Bronchial epithelial cell (primary cell): ENCODE measurements around the gene LRRC59. TPM values are rescaled to one million over a fixed set of nuclear protein-coding genes. Genes with fewer than 3 reads are reported as not detected.
A peak's percentile ranks its signal among the peaks of the same experiment; 100 is the strongest.

Experiments
- DNase-seq: peaks from one replicate; pipeline ENCODE4 v3.0.0-alpha.2; 2010; ENCODE audit warnings: low read depth
- FAIRE-seq: peaks from 2 replicates; lab custom pipeline; 2011; peaks lifted over from hg19 to GRCh38; lab: Jason Lieb, UNC
- H3K27me3 ChIP-seq: 2 replicates; pipeline ENCODE4 v1.5.1; 2011; ENCODE audit warnings: low read length; ENCODE audit not compliant: control insufficient read depth, insufficient read depth
- H3K36me3 ChIP-seq: 2 replicates; pipeline ENCODE4 v1.5.1; 2011; ENCODE audit warnings: low read length; ENCODE audit not compliant: control insufficient read depth, insufficient read depth
- H3K4me3 ChIP-seq: 2 replicates; pipeline ENCODE4 v1.5.1; 2011; ENCODE audit warnings: mild to moderate bottlenecking, low read depth, low read length, control low read depth
- total RNA-seq: library from RNA; depleted of rRNA; stranded (reverse); fragments of >200 nt; gene quantifications from 2 replicates; pipeline ENCODE4 v1.2.1, GENCODE V29; 2014
- TF ChIP-seq, protein P1 (sequence below): IDR thresholded peaks from 2 replicates; pipeline ENCODE4 v1.5.1; 2011; ENCODE audit warnings: mild to moderate bottlenecking, moderate library complexity, low read length, control low read depth, inconsistent platforms; ENCODE audit not compliant: insufficient read depth, severe bottlenecking

LRRC59 gene
- total RNA-seq, 1 donor from 2014 or later: 235 TPM

DNA sequence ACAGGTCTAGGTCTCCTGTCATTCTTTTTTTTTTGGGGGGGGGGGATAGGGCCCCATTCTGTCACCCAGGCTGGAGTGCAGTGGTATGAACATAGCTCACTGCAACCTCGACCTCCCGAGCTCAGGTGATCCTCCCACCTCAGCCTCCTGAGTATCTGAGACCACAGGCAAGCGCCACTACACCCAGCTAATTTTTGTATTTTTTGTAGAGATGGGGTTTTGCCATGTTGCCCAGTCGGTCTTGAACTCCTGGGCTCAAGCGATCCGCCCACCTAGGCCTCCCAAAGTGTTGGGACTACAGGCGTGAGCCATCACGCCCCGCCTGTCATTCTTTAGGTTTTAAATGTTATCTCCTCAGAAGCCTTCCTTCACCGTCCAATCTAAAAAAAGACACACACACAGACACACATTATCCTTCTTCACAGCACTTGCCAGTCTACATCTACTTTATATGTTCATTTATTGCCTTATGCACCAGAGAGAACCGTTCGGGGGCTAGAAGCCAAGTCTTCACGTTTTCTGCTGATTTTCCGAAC, 25.0 kb downstream of the LRRC59 start:
- no peak for DNase-seq
- no peak for FAIRE-seq
- Histone ChIP-seq H3K36me3 (peaks cover 23% of the 10 kb centered on the region), H3K27me3 (no peaks in the 10 kb centered on the region), H3K4me3 (peak overlapping the region; percentile 78)
- TF ChIP-seq, protein P1, sequence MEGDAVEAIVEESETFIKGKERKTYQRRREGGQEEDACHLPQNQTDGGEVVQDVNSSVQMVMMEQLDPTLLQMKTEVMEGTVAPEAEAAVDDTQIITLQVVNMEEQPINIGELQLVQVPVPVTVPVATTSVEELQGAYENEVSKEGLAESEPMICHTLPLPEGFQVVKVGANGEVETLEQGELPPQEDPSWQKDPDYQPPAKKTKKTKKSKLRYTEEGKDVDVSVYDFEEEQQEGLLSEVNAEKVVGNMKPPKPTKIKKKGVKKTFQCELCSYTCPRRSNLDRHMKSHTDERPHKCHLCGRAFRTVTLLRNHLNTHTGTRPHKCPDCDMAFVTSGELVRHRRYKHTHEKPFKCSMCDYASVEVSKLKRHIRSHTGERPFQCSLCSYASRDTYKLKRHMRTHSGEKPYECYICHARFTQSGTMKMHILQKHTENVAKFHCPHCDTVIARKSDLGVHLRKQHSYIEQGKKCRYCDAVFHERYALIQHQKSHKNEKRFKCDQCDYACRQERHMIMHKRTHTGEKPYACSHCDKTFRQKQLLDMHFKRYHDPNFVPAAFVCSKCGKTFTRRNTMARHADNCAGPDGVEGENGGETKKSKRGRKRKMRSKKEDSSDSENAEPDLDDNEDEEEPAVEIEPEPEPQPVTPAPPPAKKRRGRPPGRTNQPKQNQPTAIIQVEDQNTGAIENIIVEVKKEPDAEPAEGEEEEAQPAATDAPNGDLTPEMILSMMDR: no peak

DNA sequence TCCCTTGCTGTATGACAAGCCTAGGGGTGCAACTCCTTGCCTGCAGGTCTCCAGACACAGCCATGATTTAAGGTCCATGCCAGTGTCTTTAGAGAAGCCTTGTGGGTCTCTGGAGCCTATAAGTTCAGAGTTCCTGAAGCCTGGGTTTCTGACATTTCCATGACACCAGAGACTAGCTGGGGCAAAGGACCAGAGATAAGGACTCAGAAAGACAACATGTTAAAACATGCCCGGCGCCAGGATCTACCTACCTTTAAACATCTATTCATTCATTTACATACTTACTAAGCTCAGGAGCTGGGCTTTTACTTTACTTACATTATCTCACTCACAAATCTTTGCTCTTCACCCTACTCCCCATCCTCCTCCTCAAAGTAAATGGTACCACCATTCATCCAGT, 25.8 kb downstream of the LRRC59 start:
- DNase-seq (peak; percentile 88), FAIRE-seq (no peak)
- Histone ChIP-seq H3K36me3 (peaks cover 25% of the 10 kb centered on the region), H3K27me3 (no peaks in the 10 kb centered on the region), H3K4me3 (no peak overlapping the region)
- TF ChIP-seq, protein P1: no peak

DNA sequence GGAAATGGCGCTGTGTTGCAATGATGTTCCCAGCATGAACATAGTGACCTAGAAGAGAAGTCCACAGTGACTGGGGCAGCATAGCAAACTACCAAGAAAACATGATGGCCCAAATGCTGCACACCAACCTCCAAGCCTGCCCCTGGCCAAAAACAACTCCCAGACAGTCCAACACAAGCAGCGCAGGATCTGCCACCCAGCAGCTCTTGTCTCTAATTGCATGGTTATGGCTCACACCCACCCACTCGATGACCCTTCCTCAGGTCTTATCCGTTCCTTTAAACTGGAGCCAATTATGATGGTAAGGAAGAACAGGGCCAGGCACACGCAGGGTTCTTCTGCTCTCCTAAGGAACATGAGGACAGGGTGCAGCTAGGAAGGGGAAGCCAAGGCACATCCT, 27.3 kb downstream of the LRRC59 start:
- Histone ChIP-seq H3K4me3 (no peak overlapping the region), H3K36me3 (peaks cover 30% of the 10 kb centered on the region), H3K27me3 (no peaks in the 10 kb centered on the region)
- DNase-seq (no peak), FAIRE-seq (no peak)
- TF ChIP-seq, protein P1: no peak

DNA sequence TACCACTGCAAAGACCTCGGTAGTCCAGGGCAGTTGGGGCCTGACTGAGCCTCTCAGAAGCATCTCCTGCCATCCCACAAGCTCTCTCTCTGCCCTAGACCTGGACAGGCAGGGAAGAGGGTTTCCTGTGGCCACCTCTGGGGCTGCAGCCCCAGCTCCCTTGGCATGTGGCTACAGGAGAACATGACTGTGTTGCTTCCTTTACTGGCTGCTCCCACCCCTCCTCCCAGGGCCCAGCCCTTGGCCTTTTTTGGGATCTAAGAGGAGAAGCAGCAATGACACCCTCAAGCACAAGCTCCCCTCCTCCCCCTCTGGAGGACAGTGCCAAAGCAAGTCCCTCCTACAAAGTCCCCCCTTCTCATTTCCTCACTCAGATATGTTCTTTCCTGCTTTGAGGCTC, 29.9 kb downstream of the LRRC59 start:
- Histone ChIP-seq H3K27me3 (no peaks in the 10 kb centered on the region), H3K4me3 (no peak overlapping the region), H3K36me3 (peaks cover 31% of the 10 kb centered on the region)
- DNase-seq (no peak), FAIRE-seq (no peak)
- TF ChIP-seq, protein P1: no peak

DNA sequence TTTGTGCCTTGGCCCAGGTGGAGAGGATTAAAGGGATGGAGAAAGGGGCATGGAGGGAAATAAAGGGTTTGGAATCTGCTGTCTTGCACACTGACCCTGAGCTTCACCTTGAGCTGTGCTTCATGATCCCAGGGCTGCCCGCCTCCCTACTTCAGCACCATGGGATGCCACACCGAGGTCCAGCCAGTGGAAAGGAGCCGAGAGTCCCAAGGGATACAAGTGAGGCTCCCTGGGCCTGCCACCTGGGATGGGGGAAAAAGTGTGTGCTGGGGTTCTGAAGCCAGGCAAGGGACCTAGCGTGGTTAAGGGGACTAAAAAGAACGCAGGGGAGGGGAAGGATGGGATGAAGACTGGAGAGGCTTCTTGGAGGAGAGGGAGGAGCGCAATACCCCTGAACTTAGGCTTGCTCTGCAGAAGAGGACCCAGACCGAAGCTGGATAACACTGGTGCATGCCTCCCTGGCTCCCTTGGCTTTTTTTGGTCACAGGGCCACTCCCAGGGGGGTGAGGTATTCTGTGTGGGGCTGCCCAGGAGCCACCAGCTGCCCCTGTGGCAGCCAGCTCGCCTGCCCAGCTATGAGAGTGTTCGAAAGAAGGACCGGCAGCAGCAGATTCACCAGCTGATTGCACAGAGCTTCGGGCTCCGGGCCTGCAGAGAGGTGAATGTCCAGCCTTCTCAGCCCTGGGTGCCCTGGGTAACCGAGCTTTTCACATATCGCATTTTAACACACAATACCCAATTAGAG, 31.5 kb downstream of the LRRC59 start:
- DNase-seq: no peak
- TF ChIP-seq, protein P1: no peak
- peaks cover 32% of the 10 kb centered on the region for H3K36me3 ChIP-seq
- no peak for FAIRE-seq
- H3K4me3 ChIP-seq: no peak overlapping the region
- H3K27me3 ChIP-seq: no peaks in the 10 kb centered on the region
